A673 (cell line): ENCODE data around the gene LACTBL1. TPM values are rescaled to one million over a fixed set of nuclear protein-coding genes. Genes with fewer than 3 reads are reported as not detected.

Experiments used
- Bru-seq: library from RNA; stranded (reverse); fragments of 400-500 nt; gene quantifications from one replicate; lab custom pipeline; 2021; lab: Mats Ljungman, UMichigan
- BruChase-seq, 2 experiments: library from RNA; stranded (reverse); fragments of 400-500 nt; gene quantifications; one replicate each; lab custom pipeline; 2021; lab: Mats Ljungman, UMichigan
- BruUV-seq: library from RNA; stranded (reverse); fragments of 400-500 nt; replicated peaks from 2 replicates; lab custom pipeline; 2021; lab: Mats Ljungman, UMichigan
- CTCF ChIA-PET: fragments of 300-600 bp; sonication (Branson Sonifier 250); formaldehyde crosslinking; loops from one replicate; lab custom pipeline; 2022; ENCODE audit warnings: antibody characterized with exemption; lab: Charles Lee
- POLR2A ChIA-PET: fragments of 300-600 bp; sonication (Branson Sonifier 250); formaldehyde crosslinking; loops from one replicate; lab custom pipeline; 2022; ENCODE audit warnings: antibody characterized with exemption; ENCODE audit not compliant: low non-redundant PET; lab: Charles Lee
- DNase-seq: peaks from one replicate; pipeline ENCODE4 v3.0.0-alpha.2; 2015; ENCODE audit warnings: low spot score
- H3K27ac ChIP-seq: fragments of 200-600 bp; sonication (generic); 2 replicates; pipeline ENCODE4 v1.5.1; 2016; ENCODE audit warnings: mixed run types, low read depth, mild to moderate bottlenecking, mixed read lengths, antibody characterized with exemption, low read length; ENCODE audit not compliant: poor library complexity, severe bottlenecking
- H3K27me3 ChIP-seq: fragments of 200-600 bp; sonication (generic); replicated peaks from 2 replicates; pipeline ENCODE4 v1.6.1; 2017; ENCODE audit warnings: mixed run types, low read depth, mild to moderate bottlenecking, mixed read lengths, antibody characterized with exemption, low read length; ENCODE audit not compliant: insufficient read depth, poor library complexity
- H3K36me3 ChIP-seq: fragments of 200-600 bp; sonication (generic); 2 replicates; pipeline ENCODE4 v1.6.1; 2016; ENCODE audit warnings: mixed run types, mild to moderate bottlenecking, mixed read lengths, antibody characterized with exemption, low read length; ENCODE audit not compliant: insufficient read depth, poor library complexity, severe bottlenecking
- H3K4me1 ChIP-seq: fragments of 200-600 bp; sonication (generic); 2 replicates; pipeline ENCODE4 v1.6.1; 2017; ENCODE audit warnings: mixed run types, mild to moderate bottlenecking, mixed read lengths, antibody characterized with exemption, low read length; ENCODE audit not compliant: insufficient read depth, poor library complexity, severe bottlenecking
- H3K4me3 ChIP-seq: fragments of 200-600 bp; sonication (generic); 2 replicates; pipeline ENCODE4 v1.5.1; 2016; ENCODE audit warnings: low read depth, mixed run types, mild to moderate bottlenecking, mixed read lengths, low read length; ENCODE audit not compliant: poor library complexity, severe bottlenecking
- H3K9me3 ChIP-seq: fragments of 200-600 bp; sonication (generic); 2 replicates; pipeline ENCODE4 v1.6.1; 2016; ENCODE audit warnings: mixed run types, low read depth, mild to moderate bottlenecking, mixed read lengths, antibody characterized with exemption, low read length; ENCODE audit not compliant: poor library complexity, severe bottlenecking
- CTCF ChIP-seq: fragments of 300-800, 200-600 bp; sonication (generic); conservative IDR thresholded peaks from 2 replicates; pipeline ENCODE4 v1.5.1; 2017; ENCODE audit warnings: low read depth, mild to moderate bottlenecking, antibody characterized with exemption, low read length, moderate library complexity, mixed read lengths
- EZH2 ChIP-seq: fragments of 200-600 bp; sonication (generic); IDR thresholded peaks from 2 replicates; pipeline ENCODE4 v1.6.1; 2017; ENCODE audit warnings: borderline replicate concordance, low read depth, mild to moderate bottlenecking, mixed read lengths, antibody characterized with exemption, low read length; ENCODE audit not compliant: poor library complexity, severe bottlenecking
- intact Hi-C: fragments of 100-400 bp; cut with micrococcal nuclease; formaldehyde crosslinking; loops from one replicate; pipeline ENCODE4 v1.10.0; 2022; ENCODE audit not compliant: unreplicated experiment
- long read RNA-seq: library from polyadenylated mRNA; stranded (forward); transcript quantifications from one replicate; pipeline ENCODE4 v2.0.0, GENCODE V29; 2022
- total RNA-seq: library from RNA; stranded (reverse); gene quantifications from 2 replicates; pipeline ENCODE4 v1.2.3, GENCODE V29; 2021

LACTBL1 gene
- total RNA-seq: 0.24 TPM in 1 of 2 replicates, not detected in the other
- percentile 9 among the genes with signal in this experiment for Bru-seq, nascent RNA
- percentile 9 among the genes with signal in this experiment for BruChase-seq, experiment 1, labeled RNA remaining after a 2-hour chase
- BruChase-seq, experiment 2, labeled RNA remaining after a 6-hour chase: percentile 8 among the genes with signal in this experiment
- long read RNA-seq: 0 reads

- Histone ChIP-seq H3K9me3 (no peaks in the 10 kb centered on the region), H3K4me3 (no peak within 1 kb of the TSS), H3K27ac (peak within 1 kb of the TSS; percentile 45), H3K36me3 (no peaks in the 10 kb centered on the region), H3K27me3 (no peaks in the 10 kb centered on the region), H3K4me1 (peaks cover 26% of the 10 kb centered on the region)
- intact Hi-C loops: loop anchor here (5.0 to 10.0 kb wide), 2 partner anchors 300 to 662 kb away; no protein-coding TSS in a partner anchor
- POLR2A ChIA-PET: interaction anchor here (0.5 kb wide), 1 partner anchor 55 kb away, joined by 3 read pairs; no protein-coding TSS in a partner anchor
- DNase-seq: peak; percentile 71
- CTCF ChIA-PET: interaction anchor here (0.6 kb wide), 1 partner anchor 212 kb away, joined by 3 read pairs; no protein-coding TSS in a partner anchor
- BruUV-seq: no TSS peak
- no peak for TF ChIP-seq CTCF
- no peak for TF ChIP-seq EZH2
Measured at GRCh38 chr1:22972760-22973159, at the start of gene LACTBL1. Gene LACTBL1 (minus strand): TSS chr1:22972866. CDS start chr1:22972316, 550 bp downstream.

GRCh38 chr1:23021834-23022233 is 49.2 kb upstream of the LACTBL1 start:
- POLR2A ChIA-PET: no interaction called here
- H3K4me3 ChIP-seq: peak overlapping the region; percentile 86

GRCh38 chr1:23020706-23021405 is 48.2 kb upstream of the LACTBL1 start:
- TF ChIP-seq CTCF: no peak
- no peak for TF ChIP-seq EZH2

More at GRCh38 chr1:23021834-23022233, 49.2 kb upstream of the LACTBL1 start:
- Histone ChIP-seq H3K4me1 (no peaks in the 10 kb centered on the region), H3K27me3 (no peaks in the 10 kb centered on the region), H3K27ac (no peak overlapping the region), H3K36me3 (peaks cover 8% of the 10 kb centered on the region), H3K9me3 (peaks cover 11% of the 10 kb centered on the region)
- DNase-seq: no peak
- intact Hi-C loops: no loop called here
- CTCF ChIA-PET: no interaction called here
- TF ChIP-seq EZH2: no peak
- TF ChIP-seq CTCF: no peak
- no TSS peak for BruUV-seq

More at GRCh38 chr1:23020706-23021405, 48.2 kb upstream of the LACTBL1 start:
- peak overlapping the region; percentile 94 for H3K27ac ChIP-seq
- H3K27me3 ChIP-seq: no peaks in the 10 kb centered on the region
- DNase-seq: peak; percentile 31
- ChIA-PET POLR2A (no interaction called here), CTCF (no interaction called here)
- H3K36me3 ChIP-seq: peaks cover 8% of the 10 kb centered on the region
- intact Hi-C loops: no loop called here
- H3K4me3 ChIP-seq: peak overlapping the region; percentile 86
- peaks cover 11% of the 10 kb centered on the region for H3K9me3 ChIP-seq
- BruUV-seq: no TSS peak
- no peaks in the 10 kb centered on the region for H3K4me1 ChIP-seq
